Measurements from ENCODE around the gene MAFF.

DNA sequence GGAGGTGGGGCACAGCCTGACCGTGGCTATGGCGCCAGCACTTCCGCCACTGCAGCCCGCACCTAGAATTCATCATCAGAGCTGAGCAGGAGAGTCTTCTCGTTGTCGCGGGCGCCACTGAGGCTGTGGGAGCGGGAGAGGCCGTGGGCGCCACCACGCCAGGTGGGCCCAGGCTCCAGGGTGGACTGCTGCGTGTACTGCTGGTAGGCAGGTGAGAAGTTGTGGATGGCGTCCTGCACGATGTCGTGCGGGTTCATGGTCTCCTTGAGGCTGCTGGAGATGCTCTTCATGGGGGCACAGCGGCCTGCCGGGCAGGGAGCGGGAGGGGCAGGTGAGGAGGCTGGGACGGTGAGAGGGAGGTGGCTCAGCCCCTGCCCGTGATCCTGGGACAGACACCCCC, 19.6 kb downstream of the MAFF start:
- TF ChIP-seq ATF3 (CRISPR knock-in tag; conservative IDR thresholded peaks at IDR 0.05) (no peak), CTCF (IDR thresholded peaks at IDR 0.05) (no peak), PRDM15 (CRISPR knock-in tag; IDR thresholded peaks at IDR 0.05) (no peak), ZBTB43 (CRISPR knock-in tag; IDR thresholded peaks at IDR 0.05) (no peak), USF2 (CRISPR knock-in tag; IDR thresholded peaks at IDR 0.05) (no peak)
- TF ChIP-seq, protein P1, sequence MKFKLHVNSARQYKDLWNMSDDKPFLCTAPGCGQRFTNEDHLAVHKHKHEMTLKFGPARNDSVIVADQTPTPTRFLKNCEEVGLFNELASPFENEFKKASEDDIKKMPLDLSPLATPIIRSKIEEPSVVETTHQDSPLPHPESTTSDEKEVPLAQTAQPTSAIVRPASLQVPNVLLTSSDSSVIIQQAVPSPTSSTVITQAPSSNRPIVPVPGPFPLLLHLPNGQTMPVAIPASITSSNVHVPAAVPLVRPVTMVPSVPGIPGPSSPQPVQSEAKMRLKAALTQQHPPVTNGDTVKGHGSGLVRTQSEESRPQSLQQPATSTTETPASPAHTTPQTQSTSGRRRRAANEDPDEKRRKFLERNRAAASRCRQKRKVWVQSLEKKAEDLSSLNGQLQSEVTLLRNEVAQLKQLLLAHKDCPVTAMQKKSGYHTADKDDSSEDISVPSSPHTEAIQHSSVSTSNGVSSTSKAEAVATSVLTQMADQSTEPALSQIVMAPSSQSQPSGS (CRISPR knock-in tag; IDR thresholded peaks at IDR 0.05; ENCODE audit: borderline replicate concordance, low read depth): no peak
- TF ChIP-seq, protein P2, sequence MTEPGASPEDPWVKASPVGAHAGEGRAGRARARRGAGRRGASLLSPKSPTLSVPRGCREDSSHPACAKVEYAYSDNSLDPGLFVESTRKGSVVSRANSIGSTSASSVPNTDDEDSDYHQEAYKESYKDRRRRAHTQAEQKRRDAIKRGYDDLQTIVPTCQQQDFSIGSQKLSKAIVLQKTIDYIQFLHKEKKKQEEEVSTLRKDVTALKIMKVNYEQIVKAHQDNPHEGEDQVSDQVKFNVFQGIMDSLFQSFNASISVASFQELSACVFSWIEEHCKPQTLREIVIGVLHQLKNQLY (CRISPR knock-in tag; IDR thresholded peaks at IDR 0.05): no peak
